HEK293 (cell line): ENCODE results near the gene KIF18B.

Source experiments
- CTCF ChIA-PET: fragments of 350-600 bp; formaldehyde crosslinking; extraction: SDS; loops from one replicate; lab custom pipeline; 2021; ENCODE audit warnings: antibody characterized with exemption; lab: Yijun Ruan, JAX
- POLR2A ChIA-PET: fragments of 300-600 bp; formaldehyde crosslinking; extraction: SDS; loops from one replicate; lab custom pipeline; 2020; ENCODE audit warnings: antibody characterized with exemption, inconsistent platforms; lab: Yijun Ruan, JAX
- H3K27ac ChIP-seq: fragments of 200-500 bp; sonication (Bioruptor generic); 2 replicates; pipeline ENCODE4 v1.5.1; 2014; ENCODE audit warnings: low read depth, low read length, control low read depth, inconsistent platforms; ENCODE audit errors: extremely low read depth
- H3K36me3 ChIP-seq, 2 experiments: fragments of 200-500 bp in 1 of 2; sonication (Bioruptor generic) in 1 of 2; 1 replicate in 1 of 2; 2 replicates in 1 of 2; pipeline ENCODE4 v1.5.1; 2014 to 2017; ENCODE audit warnings: inconsistent platforms in 2 of 2, low read length in 2 of 2; ENCODE audit not compliant: control insufficient read depth in 2 of 2, insufficient read depth in 1 of 2
- H3K4me1 ChIP-seq: fragments of 200-500 bp; sonication (Bioruptor generic); 2 replicates; pipeline ENCODE4 v1.5.1; 2014; ENCODE audit warnings: mild to moderate bottlenecking, low read length, inconsistent platforms; ENCODE audit not compliant: control insufficient read depth, insufficient read depth
- H3K4me3 ChIP-seq: 2 replicates; pipeline ENCODE4 v1.5.1; 2011; ENCODE audit warnings: low read depth, mild to moderate bottlenecking, control low read depth, low read length, moderate library complexity
- H3K9me3 ChIP-seq: fragments of 200-500 bp; sonication (Bioruptor generic); 2 replicates; pipeline ENCODE4 v1.5.1; 2014; ENCODE audit warnings: low read depth, low read length, inconsistent platforms; ENCODE audit not compliant: control insufficient read depth, insufficient read depth
- EGR2 ChIP-seq: fragments of 450-650 bp; formaldehyde crosslinking; IDR thresholded peaks from 2 replicates; pipeline ENCODE4 v1.5.1; 2016; ENCODE audit warnings: low read depth, missing biosample characterization, missing genetic modification characterization
- IKZF3 ChIP-seq: fragments of 450-650 bp; IDR thresholded peaks from 2 replicates; pipeline ENCODE4 v1.5.0; 2018; ENCODE audit warnings: missing biosample characterization, mild to moderate bottlenecking, missing genetic modification characterization, moderate library complexity
- KLF1 ChIP-seq: fragments of 450-650 bp; formaldehyde crosslinking; IDR thresholded peaks from 2 replicates; pipeline ENCODE4 v1.5.1; 2016; ENCODE audit warnings: missing biosample characterization, missing genetic modification characterization
- REPIN1 ChIP-seq: fragments of 450-650 bp; formaldehyde crosslinking; IDR thresholded peaks from 2 replicates; pipeline ENCODE4 v1.5.1; 2017; ENCODE audit warnings: missing biosample characterization, missing genetic modification characterization, low read depth
- SP3 ChIP-seq: fragments of 450-650 bp; formaldehyde crosslinking; IDR thresholded peaks from 2 replicates; pipeline ENCODE4 v1.5.1; 2016; ENCODE audit warnings: missing biosample characterization, missing genetic modification characterization
- ZBTB11 ChIP-seq: fragments of 450-650 bp; formaldehyde crosslinking; conservative IDR thresholded peaks from 2 replicates; pipeline ENCODE4 v1.5.1; 2016; ENCODE audit warnings: low read depth, missing biosample characterization, missing genetic modification characterization
- ZBTB17 ChIP-seq: fragments of 450-650 bp; formaldehyde crosslinking; IDR thresholded peaks from 2 replicates; pipeline ENCODE4 v1.5.1; 2016; ENCODE audit warnings: missing biosample characterization, missing genetic modification characterization
- ZBTB21 ChIP-seq: fragments of 450-650 bp; formaldehyde crosslinking; IDR thresholded peaks from 2 replicates; pipeline ENCODE4 v1.5.1; 2017; ENCODE audit warnings: missing biosample characterization, missing genetic modification characterization
- ZFHX2 ChIP-seq: fragments of 450-650 bp; formaldehyde crosslinking; conservative IDR thresholded peaks from 2 replicates; pipeline ENCODE4 v1.5.1; 2016; ENCODE audit warnings: missing biosample characterization, missing genetic modification characterization
- ZFP37 ChIP-seq: fragments of 450-650 bp; formaldehyde crosslinking; IDR thresholded peaks from 2 replicates; pipeline ENCODE4 v1.5.1; 2016; ENCODE audit warnings: missing biosample characterization, missing genetic modification characterization
- ZFP41 ChIP-seq: fragments of 450-650 bp; formaldehyde crosslinking; IDR thresholded peaks from 2 replicates; pipeline ENCODE4 v1.5.1; 2016; ENCODE audit warnings: missing biosample characterization, missing genetic modification characterization, borderline replicate concordance
- ZNF169 ChIP-seq: fragments of 450-650 bp; formaldehyde crosslinking; IDR thresholded peaks from 2 replicates; pipeline ENCODE4 v1.5.1; 2016; ENCODE audit warnings: missing biosample characterization, missing genetic modification characterization
- ZNF174 ChIP-seq: fragments of 450-650 bp; formaldehyde crosslinking; IDR thresholded peaks from 2 replicates; pipeline ENCODE4 v1.5.0; 2017; ENCODE audit warnings: missing biosample characterization, mild to moderate bottlenecking, missing genetic modification characterization
- ZNF18 ChIP-seq: fragments of 450-650 bp; formaldehyde crosslinking; IDR thresholded peaks from 2 replicates; pipeline ENCODE4 v1.5.1; 2016; ENCODE audit warnings: missing biosample characterization, missing genetic modification characterization
- ZNF248 ChIP-seq: fragments of 450-650 bp; formaldehyde crosslinking; IDR thresholded peaks from 2 replicates; pipeline ENCODE4 v1.5.1; 2017; ENCODE audit warnings: missing biosample characterization, missing genetic modification characterization
- ZNF354C ChIP-seq: fragments of 450-650 bp; formaldehyde crosslinking; IDR thresholded peaks from 2 replicates; pipeline ENCODE4 v1.5.1; 2016; ENCODE audit warnings: missing biosample characterization, missing genetic modification characterization, low read depth, borderline replicate concordance
- ZNF398 ChIP-seq: fragments of 450-650 bp; formaldehyde crosslinking; IDR thresholded peaks from 2 replicates; pipeline ENCODE4 v1.5.1; 2017; ENCODE audit warnings: missing biosample characterization, missing genetic modification characterization
- ZNF433 ChIP-seq: fragments of 450-650 bp; formaldehyde crosslinking; IDR thresholded peaks from 2 replicates; pipeline ENCODE4 v1.5.1; 2016; ENCODE audit warnings: missing biosample characterization, missing genetic modification characterization, low read depth
- ZNF501 ChIP-seq: fragments of 450-650 bp; formaldehyde crosslinking; IDR thresholded peaks from 2 replicates; pipeline ENCODE4 v1.5.1; 2016; ENCODE audit warnings: missing biosample characterization, missing genetic modification characterization
- ZNF514 ChIP-seq: fragments of 450-650 bp; formaldehyde crosslinking; IDR thresholded peaks from 2 replicates; pipeline ENCODE4 v1.5.1; 2016; ENCODE audit warnings: missing biosample characterization, missing genetic modification characterization
- ZNF530 ChIP-seq: fragments of 450-650 bp; formaldehyde crosslinking; IDR thresholded peaks from 2 replicates; pipeline ENCODE4 v1.5.1; 2016; ENCODE audit warnings: low read depth, missing biosample characterization, missing genetic modification characterization
- ZNF548 ChIP-seq: fragments of 450-650 bp; formaldehyde crosslinking; IDR thresholded peaks from 2 replicates; pipeline ENCODE4 v1.5.1; 2016; ENCODE audit warnings: missing biosample characterization, missing genetic modification characterization
- ZNF555 ChIP-seq: fragments of 450-650 bp; formaldehyde crosslinking; conservative IDR thresholded peaks from 2 replicates; pipeline ENCODE4 v1.5.1; 2017; ENCODE audit warnings: missing biosample characterization, mild to moderate bottlenecking, missing genetic modification characterization, inconsistent platforms
- ZNF571 ChIP-seq: fragments of 450-650 bp; formaldehyde crosslinking; IDR thresholded peaks from 2 replicates; pipeline ENCODE4 v1.5.0; 2017; ENCODE audit warnings: missing biosample characterization, missing genetic modification characterization
- ZNF580 ChIP-seq: fragments of 450-650 bp; formaldehyde crosslinking; IDR thresholded peaks from 2 replicates; pipeline ENCODE4 v1.5.1; 2016; ENCODE audit warnings: missing biosample characterization, missing genetic modification characterization
- ZNF658 ChIP-seq: fragments of 450-650 bp; formaldehyde crosslinking; IDR thresholded peaks from 2 replicates; pipeline ENCODE4; 2016; ENCODE audit warnings: missing biosample characterization, missing genetic modification characterization
- ZNF701 ChIP-seq: fragments of 450-650 bp; formaldehyde crosslinking; IDR thresholded peaks from 2 replicates; pipeline ENCODE4 v1.5.1; 2016; ENCODE audit warnings: missing biosample characterization, missing genetic modification characterization

The KIF18B gene

GRCh38 chr17:44972953-44973352 lies 25.4 kb upstream of the KIF18B start (continued):
- no peak for TF ChIP-seq ZNF580 (tag by site-specific recombination)
- no peak for TF ChIP-seq ZNF701 (tag by site-specific recombination)
- no peak for TF ChIP-seq ZNF248 (tag by site-specific recombination)
- TF ChIP-seq SP3 (tag by site-specific recombination) = no peak

GRCh38 chr17:44971776-44972483 lies 24.4 kb upstream of the KIF18B start:
- Histone ChIP-seq H3K9me3 (no peaks in the 10 kb centered on the region), H3K4me3 (no peak overlapping the region), H3K36me3 (no peaks in the 10 kb centered on the region), H3K27ac (no peak overlapping the region), H3K4me1 (peaks cover 3% of the 10 kb centered on the region)
- POLR2A ChIA-PET = no interaction called here
- CTCF ChIA-PET = interaction anchor here (1.1 to 3.1 kb wide), 2 partner anchors 48 to 51 kb away, joined by 3 to 17 read pairs; no protein-coding TSS in a partner anchor
- TF ChIP-seq ZFP41 (no peak), ZNF555 (no peak), ZNF501 (tag by site-specific recombination) (no peak), ZFP37 (tag by site-specific recombination) (no peak), ZNF514 (tag by site-specific recombination) (no peak), ZFHX2 (tag by site-specific recombination) (peak; percentile 68), ZNF354C (no peak), ZNF398 (tag by site-specific recombination) (no peak), ZNF548 (tag by site-specific recombination) (no peak), IKZF3 (tag by site-specific recombination) (no peak), ZNF174 (no peak), ZBTB21 (tag by site-specific recombination) (no peak), ZNF18 (tag by site-specific recombination) (no peak), ZNF658 (no peak), ZNF530 (tag by site-specific recombination) (no peak), KLF1 (tag by site-specific recombination) (no peak), ZNF433 (tag by site-specific recombination) (no peak), REPIN1 (tag by site-specific recombination) (no peak), ZBTB11 (tag by site-specific recombination) (no peak), ZNF169 (tag by site-specific recombination) (no peak), ZNF571 (tag by site-specific recombination) (no peak), EGR2 (tag by site-specific recombination) (0 out of 2 replicates have a peak, but pooled peaks have one; percentile 30), ZBTB17 (tag by site-specific recombination) (peak; percentile 70; the same call in 1 of the 2 replicates)
